PC-3 (cell line): Measurements from ENCODE around the gene AP3B1. TPM values are rescaled to one million over a fixed set of nuclear protein-coding genes. Genes with fewer than 3 reads are reported as not detected.

Source experiments
- ATAC-seq: fragments of 200-7000 bp; cut with Tn5 transposase; 2 replicates; pipeline ENCODE4 v1.9.1; 2020; ENCODE audit warnings: mild to moderate bottlenecking, moderate library complexity
- Bru-seq: library from RNA; stranded (reverse); fragments of 400-500 nt; gene quantifications from one replicate; lab custom pipeline; 2021; lab: Mats Ljungman, UMichigan
- BruChase-seq, 2 experiments: library from RNA; stranded (reverse); fragments of 400-500 nt; gene quantifications; one replicate each; lab custom pipeline; 2021; lab: Mats Ljungman, UMichigan
- BruUV-seq: library from RNA; stranded (reverse); fragments of 400-500 nt; replicated peaks from 2 replicates; lab custom pipeline; 2021; lab: Mats Ljungman, UMichigan
- CTCF ChIA-PET: fragments of 300-600 bp; sonication (Branson Sonifier 250); formaldehyde crosslinking; loops from one replicate; lab custom pipeline; 2022; ENCODE audit warnings: antibody characterized with exemption; lab: Charles Lee
- POLR2A ChIA-PET: fragments of 300-600 bp; sonication (Branson Sonifier 250); formaldehyde crosslinking; loops from one replicate; lab custom pipeline; 2022; ENCODE audit warnings: antibody characterized with exemption; ENCODE audit not compliant: unreplicated experiment; lab: Charles Lee
- DNase-seq: peaks from one replicate; pipeline ENCODE4 v3.0.0-alpha.2; 2015
- H2AFZ ChIP-seq: fragments of 300-600 bp; sonication (generic); 2 replicates; pipeline ENCODE4 v1.6.0; 2016; ENCODE audit warnings: antibody characterized with exemption, low read length
- H3F3A ChIP-seq: fragments of 300-600 bp; sonication (generic); one replicate; pipeline ENCODE4 v1.6.0; 2017; ENCODE audit warnings: antibody characterized with exemption, low read length, control low read depth, mild to moderate bottlenecking; ENCODE audit not compliant: unreplicated experiment
- H3K27ac ChIP-seq: fragments of 300-600 bp; sonication (generic); 2 replicates; pipeline ENCODE4 v1.5.1; 2016; ENCODE audit warnings: mild to moderate bottlenecking, low read length
- H3K27me3 ChIP-seq: fragments of 300-600 bp; sonication (generic); 2 replicates; pipeline ENCODE4 v1.6.1; 2016; ENCODE audit warnings: low read length, mixed read lengths
- H3K36me3 ChIP-seq: fragments of 300-600 bp; sonication (generic); 2 replicates; pipeline ENCODE4 v1.6.1; 2016; ENCODE audit warnings: low read depth, mixed run types, low read length, mixed read lengths
- H3K4me1 ChIP-seq: fragments of 300-600 bp; sonication (generic); 2 replicates; pipeline ENCODE4 v1.5.1; 2016; ENCODE audit warnings: low read length; ENCODE audit not compliant: insufficient read depth
- H3K4me2 ChIP-seq: fragments of 300-600 bp; sonication (generic); 2 replicates; pipeline ENCODE4 v1.6.0; 2016; ENCODE audit warnings: low read length
- H3K4me3 ChIP-seq: fragments of 300-600 bp; sonication (generic); 2 replicates; pipeline ENCODE4 v1.5.1; 2016; ENCODE audit warnings: mild to moderate bottlenecking, low read length, mixed read lengths
- H3K79me2 ChIP-seq: fragments of 300-600 bp; sonication (generic); 2 replicates; pipeline ENCODE4 v1.6.1; 2017; ENCODE audit warnings: low read length, mixed read lengths
- H3K9ac ChIP-seq: fragments of 300-600 bp; sonication (generic); 2 replicates; pipeline ENCODE4 v1.6.0; 2016; ENCODE audit warnings: mild to moderate bottlenecking, low read length
- H3K9me2 ChIP-seq: fragments of 300-600 bp; sonication (generic); replicated peaks from 2 replicates; pipeline ENCODE4 v1.6.1; 2016; ENCODE audit warnings: mixed run types, low read length, mixed read lengths
- H3K9me3 ChIP-seq: fragments of 300-600 bp; sonication (generic); 2 replicates; pipeline ENCODE4 v1.6.1; 2016; ENCODE audit warnings: low read length, mixed read lengths
- H4K20me1 ChIP-seq: fragments of 300-600 bp; sonication (generic); 2 replicates; pipeline ENCODE4 v1.6.1; 2016; ENCODE audit warnings: low read length, mixed read lengths
- CTCF ChIP-seq: fragments of 300-600 bp; sonication (generic); conservative IDR thresholded peaks from 2 replicates; pipeline ENCODE4 v1.5.1; 2017; ENCODE audit warnings: antibody characterized with exemption, low read depth, mild to moderate bottlenecking, low read length
- EZH2 ChIP-seq: fragments of 300-600 bp; sonication (generic); IDR thresholded peaks from one replicate; pipeline ENCODE4 v1.6.1; 2017; ENCODE audit warnings: antibody characterized with exemption, mild to moderate bottlenecking, low read length; ENCODE audit not compliant: unreplicated experiment
- EZH2phosphoT487 ChIP-seq: fragments of 300-600 bp; sonication (generic); IDR thresholded peaks from 2 replicates; pipeline ENCODE4 v1.6.1; 2018; ENCODE audit warnings: mild to moderate bottlenecking, antibody characterized with exemption, low read length, borderline replicate concordance
- intact Hi-C: fragments of 100-400 bp; cut with micrococcal nuclease; formaldehyde crosslinking; loops from 2 replicates; pipeline ENCODE4 v1.9.0; 2023
- long read RNA-seq: library from polyadenylated mRNA; unstranded; transcript quantifications from one replicate; pipeline ENCODE4 v2.0.0, GENCODE V29; 2021; ENCODE audit not compliant: unreplicated experiment
- total RNA-seq: library from RNA; depleted of rRNA; stranded (reverse); fragments of >200 nt; gene quantifications from 2 replicates; pipeline ENCODE4 v1.2.3, GENCODE V29; 2014; rRNA removed

The AP3B1 gene
- 25.7 and 26.3 TPM in 2 replicates for total RNA-seq
- percentile 73 among the genes with signal in this experiment for Bru-seq, nascent RNA
- BruChase-seq, experiment 1, labeled RNA remaining after a 6-hour chase: percentile 56 among the genes with signal in this experiment
- percentile 60 among the genes with signal in this experiment for BruChase-seq, experiment 2, labeled RNA remaining after a 2-hour chase
- long read RNA-seq, full-length matches to known transcripts: 17 of 55 reads
- long read RNA-seq, partial matches to known transcripts: 28 of 55 reads
- long read RNA-seq, other reads (novel, unspliced or antisense): 10 of 55 reads

GRCh38 chr5:78294248-78295034 is at the start of gene AP3B1:
TSS of gene AP3B1 (minus strand) at chr5:78294698. CDS start at chr5:78294579, 119 bp downstream.
- peak within 1 kb of the TSS; percentile 99 for H2AFZ ChIP-seq
- no peaks in the 10 kb centered on the region for H3K9me2 ChIP-seq
- peak within 1 kb of the TSS; percentile 98 for H3K4me3 ChIP-seq
- peak within 1 kb of the TSS; percentile 94 for H3K9ac ChIP-seq
- ChIA-PET CTCF (no interaction called here), POLR2A (no interaction called here)
- H3K27me3 ChIP-seq: no peaks in the 10 kb centered on the region
- peak; percentile 98 for DNase-seq
- H3K27ac ChIP-seq: no peak within 1 kb of the TSS
- H3K36me3 ChIP-seq: no peaks in the 10 kb centered on the region
- H3K4me2 ChIP-seq: peak within 1 kb of the TSS; percentile 80
- H3K79me2 ChIP-seq: peaks cover 48% of the 10 kb centered on the region
- intact Hi-C loops: loop anchor here (1.0 kb wide), 1 partner anchor 66 kb away; the partner anchor contains the start of gene SCAMP1
- BruUV-seq: no TSS peak
- H3K4me1 ChIP-seq: peaks cover 5% of the 10 kb centered on the region; the same call in 1 of the 2 replicates
- H3K9me3 ChIP-seq: no peaks in the 10 kb centered on the region
- TF ChIP-seq CTCF (no peak), EZH2 (no peak), EZH2phosphoT487 (no peak)
- no peaks in the 10 kb centered on the region for H4K20me1 ChIP-seq
- no peaks in the 10 kb centered on the region for H3F3A ChIP-seq
- ATAC-seq: peak; percentile 90

- ATAC-seq (no peak), DNase-seq (no peak)
- H3K27ac ChIP-seq: no peak overlapping the region
- H3K4me1 ChIP-seq: no peaks in the 10 kb centered on the region
- no peaks in the 10 kb centered on the region for H3K79me2 ChIP-seq
- POLR2A ChIA-PET: no interaction called here
- H3K9ac ChIP-seq: no peak overlapping the region
- TF ChIP-seq CTCF: no peak
- TF ChIP-seq EZH2: no peak
- TF ChIP-seq EZH2phosphoT487: no peak
- no peak overlapping the region for H2AFZ ChIP-seq
- no peaks in the 10 kb centered on the region for H4K20me1 ChIP-seq
- intact Hi-C loops: no loop called here
- H3K36me3 ChIP-seq: no peaks in the 10 kb centered on the region; the same call in 1 of the 2 replicates
- no TSS peak for BruUV-seq
- no peaks in the 10 kb centered on the region for H3F3A ChIP-seq
- CTCF ChIA-PET: no interaction called here
- no peaks in the 10 kb centered on the region for H3K27me3 ChIP-seq
- no peak overlapping the region for H3K4me3 ChIP-seq
- H3K4me2 ChIP-seq: no peak overlapping the region
- H3K9me2 ChIP-seq: no peaks in the 10 kb centered on the region
- no peaks in the 10 kb centered on the region; the same call in 1 of the 2 replicates for H3K9me3 ChIP-seq
Measured at GRCh38 chr5:78341440-78341839, 46.9 kb upstream of the AP3B1 start.
